ENCODE measurements around the gene NPIPB8. TPM values are rescaled to one million over a fixed set of nuclear protein-coding genes. Genes with fewer than 3 reads are reported as not detected.

Gene NPIPB8
- total and polyA plus RNA-seq, 2 of the 13 experiments (the other 11 are each of a cell fraction or from before 2014, with no cell fraction given): 0.49 to 2.3 TPM

DNA sequence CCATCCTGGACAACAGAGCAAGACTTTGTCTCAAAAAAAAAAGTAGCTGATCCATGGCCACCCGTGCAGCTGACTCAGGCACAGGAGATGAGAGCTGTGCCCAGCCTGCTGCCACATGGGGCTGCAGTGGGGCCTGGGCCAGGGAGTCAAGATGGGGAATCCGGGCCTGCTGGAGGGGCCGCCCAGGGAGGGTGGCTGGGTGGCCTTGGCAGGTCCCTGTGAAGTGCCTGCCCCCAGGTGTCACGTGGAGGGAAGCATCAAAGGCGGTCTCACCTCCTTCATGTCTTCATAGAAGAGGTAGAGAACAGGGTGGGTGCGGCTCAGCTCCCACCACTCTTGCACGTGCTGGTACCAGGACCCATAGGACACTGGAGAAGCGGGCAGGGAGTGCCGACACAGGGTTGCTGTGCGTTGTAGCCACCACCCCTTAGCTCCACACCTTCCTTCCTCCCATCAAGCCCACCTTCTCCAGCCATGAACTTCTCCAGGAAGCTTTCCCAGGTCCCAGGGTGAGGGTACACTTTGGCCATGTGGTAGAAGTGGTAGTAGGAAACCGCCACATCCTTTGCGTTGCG is 44.8 kb upstream of the NPIPB8 start (continued):
- TF ChIP-seq, protein P1, sequence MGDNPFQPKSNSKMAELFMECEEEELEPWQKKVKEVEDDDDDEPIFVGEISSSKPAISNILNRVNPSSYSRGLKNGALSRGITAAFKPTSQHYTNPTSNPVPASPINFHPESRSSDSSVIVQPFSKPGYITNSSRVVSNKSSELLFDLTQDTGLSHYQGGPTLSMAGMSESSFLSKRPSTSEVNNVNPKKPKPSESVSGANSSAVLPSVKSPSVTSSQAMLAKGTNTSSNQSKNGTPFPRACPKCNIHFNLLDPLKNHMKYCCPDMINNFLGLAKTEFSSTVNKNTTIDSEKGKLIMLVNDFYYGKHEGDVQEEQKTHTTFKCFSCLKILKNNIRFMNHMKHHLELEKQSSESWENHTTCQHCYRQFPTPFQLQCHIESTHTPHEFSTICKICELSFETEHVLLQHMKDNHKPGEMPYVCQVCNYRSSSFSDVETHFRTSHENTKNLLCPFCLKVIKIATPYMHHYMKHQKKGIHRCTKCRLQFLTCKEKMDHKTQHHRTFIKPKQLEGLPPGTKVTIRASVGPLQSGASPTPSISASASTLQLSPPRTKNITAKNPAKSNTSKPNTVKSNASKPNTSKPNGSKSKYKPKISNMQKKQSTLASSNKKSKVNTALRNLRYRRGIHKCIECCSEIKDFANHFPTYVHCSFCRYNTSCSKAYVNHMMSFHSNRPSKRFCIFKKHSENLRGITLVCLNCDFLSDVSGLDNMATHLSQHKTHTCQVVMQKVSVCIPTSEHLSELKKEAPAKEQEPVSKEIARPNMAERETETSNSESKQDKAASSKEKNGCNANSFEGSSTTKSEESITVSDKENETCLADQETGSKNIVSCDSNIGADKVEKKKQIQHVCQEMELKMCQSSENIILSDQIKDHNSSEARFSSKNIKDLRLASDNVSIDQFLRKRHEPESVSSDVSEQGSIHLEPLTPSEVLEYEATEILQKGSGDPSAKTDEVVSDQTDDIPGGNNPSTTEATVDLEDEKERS (CRISPR knock-in tag; IDR thresholded peaks at IDR 0.05): no peak
- TF ChIP-seq EEA1 (CRISPR knock-in tag; IDR thresholded peaks at IDR 0.05; ENCODE audit: borderline replicate concordance): no peak
- TF ChIP-seq, protein P2, sequence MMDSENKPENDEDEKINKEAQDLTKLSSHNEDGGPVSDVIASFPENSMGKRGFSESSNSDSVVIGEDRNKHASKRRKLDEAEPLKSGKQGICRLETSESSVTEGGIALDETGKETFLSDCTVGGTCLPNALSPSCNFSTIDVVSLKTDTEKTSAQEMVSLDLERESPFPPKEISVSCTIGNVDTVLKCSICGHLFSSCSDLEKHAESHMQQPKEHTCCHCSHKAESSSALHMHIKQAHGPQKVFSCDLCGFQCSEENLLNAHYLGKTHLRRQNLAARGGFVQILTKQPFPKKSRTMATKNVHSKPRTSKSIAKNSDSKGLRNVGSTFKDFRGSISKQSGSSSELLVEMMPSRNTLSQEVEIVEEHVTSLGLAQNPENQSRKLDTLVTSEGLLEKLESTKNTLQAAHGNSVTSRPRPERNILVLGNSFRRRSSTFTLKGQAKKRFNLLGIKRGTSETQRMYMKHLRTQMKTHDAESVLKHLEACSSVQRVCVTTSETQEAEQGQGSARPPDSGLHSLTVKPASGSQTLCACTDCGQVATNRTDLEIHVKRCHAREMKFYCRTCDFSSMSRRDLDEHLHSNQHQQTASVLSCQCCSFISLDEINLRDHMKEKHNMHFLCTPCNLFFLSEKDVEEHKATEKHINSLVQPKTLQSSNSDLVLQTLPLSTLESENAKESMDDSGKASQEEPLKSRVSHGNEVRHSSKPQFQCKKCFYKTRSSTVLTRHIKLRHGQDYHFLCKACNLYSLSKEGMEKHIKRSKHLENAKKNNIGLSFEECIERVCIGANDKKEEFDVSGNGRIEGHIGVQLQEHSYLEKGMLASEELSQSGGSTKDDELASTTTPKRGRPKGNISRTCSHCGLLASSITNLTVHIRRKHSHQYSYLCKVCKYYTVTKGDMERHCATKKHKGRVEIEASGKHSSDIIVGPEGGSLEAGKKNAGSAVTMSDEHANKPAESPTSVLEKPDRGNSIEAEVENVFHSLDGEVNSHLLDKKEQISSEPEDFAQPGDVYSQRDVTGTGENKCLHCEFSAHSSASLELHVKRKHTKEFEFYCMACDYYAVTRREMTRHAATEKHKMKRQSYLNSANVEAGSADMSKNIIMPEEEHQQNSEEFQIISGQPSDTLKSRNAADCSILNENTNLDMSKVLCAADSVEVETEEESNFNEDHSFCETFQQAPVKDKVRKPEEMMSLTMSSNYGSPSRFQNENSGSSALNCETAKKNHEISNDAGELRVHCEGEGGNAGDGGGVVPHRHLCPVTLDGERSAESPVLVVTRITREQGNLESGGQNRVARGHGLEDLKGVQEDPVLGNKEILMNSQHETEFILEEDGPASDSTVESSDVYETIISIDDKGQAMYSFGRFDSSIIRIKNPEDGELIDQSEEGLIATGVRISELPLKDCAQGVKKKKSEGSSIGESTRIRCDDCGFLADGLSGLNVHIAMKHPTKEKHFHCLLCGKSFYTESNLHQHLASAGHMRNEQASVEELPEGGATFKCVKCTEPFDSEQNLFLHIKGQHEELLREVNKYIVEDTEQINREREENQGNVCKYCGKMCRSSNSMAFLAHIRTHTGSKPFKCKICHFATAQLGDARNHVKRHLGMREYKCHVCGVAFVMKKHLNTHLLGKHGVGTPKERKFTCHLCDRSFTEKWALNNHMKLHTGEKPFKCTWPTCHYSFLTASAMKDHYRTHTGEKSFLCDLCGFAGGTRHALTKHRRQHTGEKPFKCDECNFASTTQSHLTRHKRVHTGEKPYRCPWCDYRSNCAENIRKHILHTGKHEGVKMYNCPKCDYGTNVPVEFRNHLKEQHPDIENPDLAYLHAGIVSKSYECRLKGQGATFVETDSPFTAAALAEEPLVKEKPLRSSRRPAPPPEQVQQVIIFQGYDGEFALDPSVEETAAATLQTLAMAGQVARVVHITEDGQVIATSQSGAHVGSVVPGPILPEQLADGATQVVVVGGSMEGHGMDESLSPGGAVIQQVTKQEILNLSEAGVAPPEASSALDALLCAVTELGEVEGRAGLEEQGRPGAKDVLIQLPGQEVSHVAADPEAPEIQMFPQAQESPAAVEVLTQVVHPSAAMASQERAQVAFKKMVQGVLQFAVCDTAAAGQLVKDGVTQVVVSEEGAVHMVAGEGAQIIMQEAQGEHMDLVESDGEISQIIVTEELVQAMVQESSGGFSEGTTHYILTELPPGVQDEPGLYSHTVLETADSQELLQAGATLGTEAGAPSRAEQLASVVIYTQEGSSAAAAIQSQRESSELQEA (CRISPR knock-in tag; IDR thresholded peaks at IDR 0.05; ENCODE audit: not compliant biosample characterization): no peak
- TF ChIP-seq ZNF577 (CRISPR knock-in tag; IDR thresholded peaks at IDR 0.05; ENCODE audit: borderline replicate concordance, low read depth): no peak
- TF ChIP-seq ZNF644 (CRISPR knock-in tag; IDR thresholded peaks at IDR 0.05; ENCODE audit: low read depth): no peak
- no peak for TF ChIP-seq CENPT (CRISPR knock-in tag; IDR thresholded peaks at IDR 0.05; ENCODE audit: low read depth)
- TF ChIP-seq, protein P3, sequence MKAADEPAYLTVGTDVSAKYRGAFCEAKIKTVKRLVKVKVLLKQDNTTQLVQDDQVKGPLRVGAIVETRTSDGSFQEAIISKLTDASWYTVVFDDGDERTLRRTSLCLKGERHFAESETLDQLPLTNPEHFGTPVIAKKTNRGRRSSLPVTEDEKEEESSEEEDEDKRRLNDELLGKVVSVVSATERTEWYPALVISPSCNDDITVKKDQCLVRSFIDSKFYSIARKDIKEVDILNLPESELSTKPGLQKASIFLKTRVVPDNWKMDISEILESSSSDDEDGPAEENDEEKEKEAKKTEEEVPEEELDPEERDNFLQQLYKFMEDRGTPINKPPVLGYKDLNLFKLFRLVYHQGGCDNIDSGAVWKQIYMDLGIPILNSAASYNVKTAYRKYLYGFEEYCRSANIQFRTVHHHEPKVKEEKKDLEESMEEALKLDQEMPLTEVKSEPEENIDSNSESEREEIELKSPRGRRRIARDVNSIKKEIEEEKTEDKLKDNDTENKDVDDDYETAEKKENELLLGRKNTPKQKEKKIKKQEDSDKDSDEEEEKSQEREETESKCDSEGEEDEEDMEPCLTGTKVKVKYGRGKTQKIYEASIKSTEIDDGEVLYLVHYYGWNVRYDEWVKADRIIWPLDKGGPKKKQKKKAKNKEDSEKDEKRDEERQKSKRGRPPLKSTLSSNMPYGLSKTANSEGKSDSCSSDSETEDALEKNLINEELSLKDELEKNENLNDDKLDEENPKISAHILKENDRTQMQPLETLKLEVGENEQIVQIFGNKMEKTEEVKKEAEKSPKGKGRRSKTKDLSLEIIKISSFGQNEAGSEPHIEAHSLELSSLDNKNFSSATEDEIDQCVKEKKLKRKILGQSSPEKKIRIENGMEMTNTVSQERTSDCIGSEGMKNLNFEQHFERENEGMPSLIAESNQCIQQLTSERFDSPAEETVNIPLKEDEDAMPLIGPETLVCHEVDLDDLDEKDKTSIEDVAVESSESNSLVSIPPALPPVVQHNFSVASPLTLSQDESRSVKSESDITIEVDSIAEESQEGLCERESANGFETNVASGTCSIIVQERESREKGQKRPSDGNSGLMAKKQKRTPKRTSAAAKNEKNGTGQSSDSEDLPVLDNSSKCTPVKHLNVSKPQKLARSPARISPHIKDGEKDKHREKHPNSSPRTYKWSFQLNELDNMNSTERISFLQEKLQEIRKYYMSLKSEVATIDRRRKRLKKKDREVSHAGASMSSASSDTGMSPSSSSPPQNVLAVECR (CRISPR knock-in tag; IDR thresholded peaks at IDR 0.05; ENCODE audit: borderline replicate concordance): no peak
- TF ChIP-seq, protein P4, sequence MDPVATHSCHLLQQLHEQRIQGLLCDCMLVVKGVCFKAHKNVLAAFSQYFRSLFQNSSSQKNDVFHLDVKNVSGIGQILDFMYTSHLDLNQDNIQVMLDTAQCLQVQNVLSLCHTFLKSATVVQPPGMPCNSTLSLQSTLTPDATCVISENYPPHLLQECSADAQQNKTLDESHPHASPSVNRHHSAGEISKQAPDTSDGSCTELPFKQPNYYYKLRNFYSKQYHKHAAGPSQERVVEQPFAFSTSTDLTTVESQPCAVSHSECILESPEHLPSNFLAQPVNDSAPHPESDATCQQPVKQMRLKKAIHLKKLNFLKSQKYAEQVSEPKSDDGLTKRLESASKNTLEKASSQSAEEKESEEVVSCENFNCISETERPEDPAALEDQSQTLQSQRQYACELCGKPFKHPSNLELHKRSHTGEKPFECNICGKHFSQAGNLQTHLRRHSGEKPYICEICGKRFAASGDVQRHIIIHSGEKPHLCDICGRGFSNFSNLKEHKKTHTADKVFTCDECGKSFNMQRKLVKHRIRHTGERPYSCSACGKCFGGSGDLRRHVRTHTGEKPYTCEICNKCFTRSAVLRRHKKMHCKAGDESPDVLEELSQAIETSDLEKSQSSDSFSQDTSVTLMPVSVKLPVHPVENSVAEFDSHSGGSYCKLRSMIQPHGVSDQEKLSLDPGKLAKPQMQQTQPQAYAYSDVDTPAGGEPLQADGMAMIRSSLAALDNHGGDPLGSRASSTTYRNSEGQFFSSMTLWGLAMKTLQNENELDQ (CRISPR knock-in tag; IDR thresholded peaks at IDR 0.05; ENCODE audit: borderline replicate concordance): no peak
- 0 out of 2 replicates have a peak, but pooled peaks have one; percentile 11 for TF ChIP-seq ZNF768 (CRISPR knock-in tag; IDR thresholded peaks at IDR 0.05)
- TF ChIP-seq SAFB2 (CRISPR knock-in tag; IDR thresholded peaks at IDR 0.05; ENCODE audit: borderline replicate concordance, low read depth): no peak

Measured in HepG2 (cell line).